GM19455 (cell line): Measurements from ENCODE around the gene HID1.
"Not testable (repeated sequence)": the region's sequence is repeated elsewhere in the genome, so short reads cannot be mapped to it uniquely, and the experiment has no call there.

Experiments used
- ATAC-seq: cut with Tn5 transposase; IDR thresholded peaks from one replicate; pipeline ENCODE4 v1.9.1; 2021; ENCODE audit not compliant: unreplicated experiment

Gene HID1

GRCh38 chr17:74924250-74924948 lies 48.2 kb downstream of the HID1 start, which contains the start of gene OTOP2:
Gene OTOP2 (plus strand): TSS chr17:74924273. CDS start chr17:74924633, 360 bp downstream.
- ATAC-seq = no peak

GRCh38 chr17:74923538-74924249 lies 48.9 kb downstream of the HID1 start:
- no peak for ATAC-seq

- no peak for ATAC-seq
Measured at GRCh38 chr17:74922694-74923537, 49.6 kb downstream of the HID1 start, which contains the start of gene USH1G. Gene USH1G (minus strand): TSS chr17:74923255. CDS start chr17:74923073, 182 bp downstream.

GRCh38 chr17:74922172-74922571 lies 50.4 kb downstream of the HID1 start:
- ATAC-seq = no peak

- no peak for ATAC-seq
Measured at GRCh38 chr17:74921769-74922168, 50.8 kb downstream of the HID1 start.

- no peak for ATAC-seq
Measured at GRCh38 chr17:74921026-74921681, 51.4 kb downstream of the HID1 start.

- ATAC-seq = no peak
Measured at GRCh38 chr17:74920642-74921025, 51.9 kb downstream of the HID1 start.

GRCh38 chr17:74920306-74920620 lies 52.3 kb downstream of the HID1 start:
- no peak for ATAC-seq

GRCh38 chr17:74919440-74920305 lies 52.9 kb downstream of the HID1 start:
- ATAC-seq = no peak

GRCh38 chr17:74918906-74919305 lies 53.7 kb downstream of the HID1 start:
- ATAC-seq = no peak

GRCh38 chr17:74917430-74917829 lies 55.1 kb downstream of the HID1 start:
- ATAC-seq = no peak

GRCh38 chr17:74916851-74917199 lies 55.7 kb downstream of the HID1 start:
- no peak for ATAC-seq

GRCh38 chr17:74916136-74916850 lies 56.3 kb downstream of the HID1 start:
- no peak for ATAC-seq

GRCh38 chr17:74911423-74911822 lies 61.1 kb downstream of the HID1 start:
- not testable (repeated sequence) for ATAC-seq

- not testable (repeated sequence) for ATAC-seq
Measured at GRCh38 chr17:74909097-74909496, 63.5 kb downstream of the HID1 start.

- ATAC-seq = no peak
Measured at GRCh38 chr17:74907012-74907411, 65.5 kb downstream of the HID1 start.

- ATAC-seq = not testable (repeated sequence)
Measured at GRCh38 chr17:74906214-74906793, 66.3 kb downstream of the HID1 start.

- ATAC-seq = no peak
Measured at GRCh38 chr17:74904687-74905409, 67.7 kb downstream of the HID1 start.

GRCh38 chr17:74903671-74904070 lies 68.9 kb downstream of the HID1 start:
- ATAC-seq = no peak
